ENCODE measurements around the gene ZNF560. TPM values are rescaled to one million over a fixed set of nuclear protein-coding genes. Genes with fewer than 3 reads are reported as not detected.

Gene ZNF560
- total and polyA plus RNA-seq, 2 of the 13 experiments (the other 11 are each of a cell fraction or from before 2014, with no cell fraction given): not detected

DNA sequence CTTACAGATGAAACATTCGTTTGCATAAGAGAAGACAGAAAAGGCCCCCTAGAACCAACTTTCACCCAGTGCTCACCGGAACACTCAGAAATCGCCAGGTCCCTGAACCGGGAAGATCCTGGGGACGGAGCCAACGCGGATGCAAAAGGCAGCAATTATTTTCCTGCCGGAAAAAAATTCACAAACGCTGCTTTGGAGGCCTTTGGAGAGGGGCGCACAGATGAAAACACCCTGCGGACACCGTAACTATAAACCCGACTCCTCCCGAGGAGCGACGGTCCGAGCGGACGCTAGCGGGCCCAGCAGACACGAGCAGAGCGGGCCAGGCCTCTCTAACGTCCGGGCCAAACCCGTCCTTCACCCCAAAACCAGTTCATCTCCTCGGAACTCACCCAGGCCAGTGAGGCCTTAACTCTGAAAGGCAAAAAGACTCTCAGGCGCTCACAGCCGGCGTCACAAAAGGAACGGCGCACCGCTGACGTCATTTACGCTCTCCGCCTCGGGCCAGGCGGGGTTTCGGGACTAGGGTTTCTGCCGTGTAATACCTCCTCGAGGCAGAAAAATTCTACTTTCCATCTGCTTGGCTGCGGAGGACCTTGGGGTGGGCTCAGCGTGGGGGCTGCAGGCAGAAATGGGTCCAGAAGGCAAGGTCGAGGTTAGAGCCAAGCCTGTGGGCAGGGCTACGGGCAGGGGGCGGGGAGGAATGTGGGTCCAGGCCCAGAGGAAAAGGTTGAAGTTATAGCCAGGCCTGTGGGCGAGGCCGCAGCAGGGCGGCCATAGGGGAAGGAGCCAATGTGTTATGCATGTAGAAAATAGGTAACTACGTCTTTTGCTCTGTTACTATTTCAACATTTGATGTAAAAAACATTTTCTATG, 40.0 kb upstream of the ZNF560 start, which contains the start of gene ZNF426 (continued):
- TF ChIP-seq ARID4A (CRISPR knock-in tag; IDR thresholded peaks at IDR 0.05; ENCODE audit: borderline replicate concordance) (peak; percentile 83; the same call in 1 of the 2 replicates), ONECUT2 (CRISPR knock-in tag; IDR thresholded peaks at IDR 0.05) (no peak), NR2F2 (IDR thresholded peaks at IDR 0.05; ENCODE audit: borderline replicate concordance, low read depth) (peak; percentile 51; the same call in 1 of the 2 replicates), POLR2AphosphoS5 (IDR thresholded peaks at IDR 0.05; ENCODE audit: low read depth, low read length) (peak; percentile 83), ESRRA (CRISPR knock-in tag; IDR thresholded peaks at IDR 0.05; ENCODE audit: low read depth) (peak; percentile 30; the same call in 1 of the 2 replicates), CHD4 (IDR thresholded peaks at IDR 0.05; ENCODE audit: borderline replicate concordance, low read length) (no peak), MATR3 (CRISPR knock-in tag; IDR thresholded peaks at IDR 0.05) (no peak), ZNF205 (CRISPR knock-in tag; IDR thresholded peaks at IDR 0.05) (peak; percentile 65; the same call in 1 of the 2 replicates), MXD1 (CRISPR knock-in tag; IDR thresholded peaks at IDR 0.05) (peak; percentile 54; the same call in 1 of the 2 replicates), ZNF674 (CRISPR knock-in tag; IDR thresholded peaks at IDR 0.05; ENCODE audit: low read depth) (no peak), ZNF839 (CRISPR knock-in tag; IDR thresholded peaks at IDR 0.05; ENCODE audit: borderline replicate concordance) (no peak), ISL2 (CRISPR knock-in tag; IDR thresholded peaks at IDR 0.05) (no peak), MIER2 (CRISPR knock-in tag; IDR thresholded peaks at IDR 0.05) (no peak), NFE2 (CRISPR knock-in tag; IDR thresholded peaks at IDR 0.05) (no peak), PHF21A (CRISPR knock-in tag; IDR thresholded peaks at IDR 0.05) (peak; percentile 79), NBN (conservative IDR thresholded peaks at IDR 0.05) (no peak)
- TF ChIP-seq, protein P1, sequence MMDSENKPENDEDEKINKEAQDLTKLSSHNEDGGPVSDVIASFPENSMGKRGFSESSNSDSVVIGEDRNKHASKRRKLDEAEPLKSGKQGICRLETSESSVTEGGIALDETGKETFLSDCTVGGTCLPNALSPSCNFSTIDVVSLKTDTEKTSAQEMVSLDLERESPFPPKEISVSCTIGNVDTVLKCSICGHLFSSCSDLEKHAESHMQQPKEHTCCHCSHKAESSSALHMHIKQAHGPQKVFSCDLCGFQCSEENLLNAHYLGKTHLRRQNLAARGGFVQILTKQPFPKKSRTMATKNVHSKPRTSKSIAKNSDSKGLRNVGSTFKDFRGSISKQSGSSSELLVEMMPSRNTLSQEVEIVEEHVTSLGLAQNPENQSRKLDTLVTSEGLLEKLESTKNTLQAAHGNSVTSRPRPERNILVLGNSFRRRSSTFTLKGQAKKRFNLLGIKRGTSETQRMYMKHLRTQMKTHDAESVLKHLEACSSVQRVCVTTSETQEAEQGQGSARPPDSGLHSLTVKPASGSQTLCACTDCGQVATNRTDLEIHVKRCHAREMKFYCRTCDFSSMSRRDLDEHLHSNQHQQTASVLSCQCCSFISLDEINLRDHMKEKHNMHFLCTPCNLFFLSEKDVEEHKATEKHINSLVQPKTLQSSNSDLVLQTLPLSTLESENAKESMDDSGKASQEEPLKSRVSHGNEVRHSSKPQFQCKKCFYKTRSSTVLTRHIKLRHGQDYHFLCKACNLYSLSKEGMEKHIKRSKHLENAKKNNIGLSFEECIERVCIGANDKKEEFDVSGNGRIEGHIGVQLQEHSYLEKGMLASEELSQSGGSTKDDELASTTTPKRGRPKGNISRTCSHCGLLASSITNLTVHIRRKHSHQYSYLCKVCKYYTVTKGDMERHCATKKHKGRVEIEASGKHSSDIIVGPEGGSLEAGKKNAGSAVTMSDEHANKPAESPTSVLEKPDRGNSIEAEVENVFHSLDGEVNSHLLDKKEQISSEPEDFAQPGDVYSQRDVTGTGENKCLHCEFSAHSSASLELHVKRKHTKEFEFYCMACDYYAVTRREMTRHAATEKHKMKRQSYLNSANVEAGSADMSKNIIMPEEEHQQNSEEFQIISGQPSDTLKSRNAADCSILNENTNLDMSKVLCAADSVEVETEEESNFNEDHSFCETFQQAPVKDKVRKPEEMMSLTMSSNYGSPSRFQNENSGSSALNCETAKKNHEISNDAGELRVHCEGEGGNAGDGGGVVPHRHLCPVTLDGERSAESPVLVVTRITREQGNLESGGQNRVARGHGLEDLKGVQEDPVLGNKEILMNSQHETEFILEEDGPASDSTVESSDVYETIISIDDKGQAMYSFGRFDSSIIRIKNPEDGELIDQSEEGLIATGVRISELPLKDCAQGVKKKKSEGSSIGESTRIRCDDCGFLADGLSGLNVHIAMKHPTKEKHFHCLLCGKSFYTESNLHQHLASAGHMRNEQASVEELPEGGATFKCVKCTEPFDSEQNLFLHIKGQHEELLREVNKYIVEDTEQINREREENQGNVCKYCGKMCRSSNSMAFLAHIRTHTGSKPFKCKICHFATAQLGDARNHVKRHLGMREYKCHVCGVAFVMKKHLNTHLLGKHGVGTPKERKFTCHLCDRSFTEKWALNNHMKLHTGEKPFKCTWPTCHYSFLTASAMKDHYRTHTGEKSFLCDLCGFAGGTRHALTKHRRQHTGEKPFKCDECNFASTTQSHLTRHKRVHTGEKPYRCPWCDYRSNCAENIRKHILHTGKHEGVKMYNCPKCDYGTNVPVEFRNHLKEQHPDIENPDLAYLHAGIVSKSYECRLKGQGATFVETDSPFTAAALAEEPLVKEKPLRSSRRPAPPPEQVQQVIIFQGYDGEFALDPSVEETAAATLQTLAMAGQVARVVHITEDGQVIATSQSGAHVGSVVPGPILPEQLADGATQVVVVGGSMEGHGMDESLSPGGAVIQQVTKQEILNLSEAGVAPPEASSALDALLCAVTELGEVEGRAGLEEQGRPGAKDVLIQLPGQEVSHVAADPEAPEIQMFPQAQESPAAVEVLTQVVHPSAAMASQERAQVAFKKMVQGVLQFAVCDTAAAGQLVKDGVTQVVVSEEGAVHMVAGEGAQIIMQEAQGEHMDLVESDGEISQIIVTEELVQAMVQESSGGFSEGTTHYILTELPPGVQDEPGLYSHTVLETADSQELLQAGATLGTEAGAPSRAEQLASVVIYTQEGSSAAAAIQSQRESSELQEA (CRISPR knock-in tag; IDR thresholded peaks at IDR 0.05; ENCODE audit: not compliant biosample characterization): peak; percentile 83
